A549 (cell line): Measurements from ENCODE around the gene TFR2. TPM values are rescaled to one million over a fixed set of nuclear protein-coding genes. Genes with fewer than 3 reads are reported as not detected.

Experiments
- ATAC-seq, 2 experiments: fragments of 200-7000 bp in 1 of 2; fragments of >200 bp in 1 of 2; cut with Nextera tagmentation in 1 of 2; cut with Tn5 transposase in 1 of 2; 3 replicates each; pipeline versions ENCODE4 v1.8.0 to v1.9.1; 2018 to 2020; ENCODE audit warnings: mild to moderate bottlenecking in 1 of 2, moderate library complexity in 1 of 2
- CTCF ChIA-PET: fragments of 300-600 bp; sonication (Branson Sonifier 250); formaldehyde crosslinking; extraction: SDS; loops from one replicate; lab custom pipeline; 2021; ENCODE audit warnings: antibody characterized with exemption, inconsistent platforms; lab: Yijun Ruan, JAX
- POLR2A ChIA-PET: fragments of 350-600 bp; formaldehyde crosslinking; extraction: SDS; loops from one replicate; lab custom pipeline; 2021; ENCODE audit warnings: antibody characterized with exemption, inconsistent platforms; lab: Yijun Ruan, JAX
- DNase-seq, 2 experiments: peaks; one replicate each; pipeline versions ENCODE4 v3.0.0 to v3.0.0-alpha.2; 2011 to 2016; ENCODE audit warnings: low read depth in 1 of 2, low spot score in 1 of 2
- FAIRE-seq: peaks from 2 replicates; lab custom pipeline; 2011; peaks lifted over from hg19 to GRCh38; lab: Jason Lieb, UNC
- H3K27ac ChIP-seq, 2 experiments: fragments of >200 bp; sonication (Bioruptor Twin); formaldehyde crosslinking; 3 replicates each; pipeline ENCODE4 v1.5.1; 2016 to 2017
- H3K4me1 ChIP-seq: fragments of >200 bp; sonication (Bioruptor Twin); formaldehyde crosslinking; 3 replicates; pipeline ENCODE4 v1.6.1; 2016
- H3K4me2 ChIP-seq: fragments of >200 bp; sonication (Bioruptor Twin); formaldehyde crosslinking; 3 replicates; pipeline ENCODE4 v1.6.1; 2016
- H3K4me3 ChIP-seq: fragments of >200 bp; sonication (Bioruptor Twin); formaldehyde crosslinking; 3 replicates; pipeline ENCODE4 v1.5.1; 2016
- H3K9me3 ChIP-seq: fragments of >200 bp; sonication (Bioruptor Twin); formaldehyde crosslinking; 3 replicates; pipeline ENCODE4 v1.6.1; 2016
- ATOH8 ChIP-seq: fragments of 250-450 bp; sonication (Bioruptor Pico); IDR thresholded peaks from 2 replicates; pipeline ENCODE4 v1.5.0; 2020; ENCODE audit warnings: low read depth, mild to moderate bottlenecking, moderate library complexity
- BCL3 ChIP-seq: fragments of >200 bp; sonication (Bioruptor Twin); formaldehyde crosslinking; IDR thresholded peaks from 3 replicates; pipeline ENCODE4 v1.6.1; 2016
- BHLHE40 ChIP-seq: IDR thresholded peaks from 2 replicates; pipeline ENCODE4 v1.6.1; 2012; ENCODE audit warnings: low read depth, low read length, inconsistent platforms
- CBX2 ChIP-seq: fragments of 200-600 bp; sonication (generic); IDR thresholded peaks from 2 replicates; pipeline ENCODE4 v1.6.1; 2016; ENCODE audit warnings: low read depth, mild to moderate bottlenecking, borderline replicate concordance
- CBX8 ChIP-seq: fragments of 200-600 bp; sonication (generic); IDR thresholded peaks from 2 replicates; pipeline ENCODE4 v1.6.1; 2016
- CTCF ChIP-seq: fragments of >200 bp; sonication (Bioruptor Twin); formaldehyde crosslinking; IDR thresholded peaks from 3 replicates; pipeline ENCODE4 v1.5.1; 2016
- ELK1 ChIP-seq: fragments of 150-350 bp; IDR thresholded peaks from 2 replicates; pipeline ENCODE4 v1.6.1; 2014; ENCODE audit warnings: low read depth, mild to moderate bottlenecking, low read length
- ESRRA ChIP-seq: fragments of 150-350 bp; IDR thresholded peaks from 2 replicates; pipeline ENCODE4 v1.6.1; 2014; ENCODE audit warnings: mild to moderate bottlenecking, low read length, borderline replicate concordance
- FOSB ChIP-seq: fragments of 250-450 bp; sonication (Bioruptor Pico); IDR thresholded peaks from 2 replicates; pipeline ENCODE4 v1.5.0; 2020; ENCODE audit warnings: mild to moderate bottlenecking, moderate library complexity
- HOXA7 ChIP-seq: fragments of 250-450 bp; sonication (Bioruptor Pico); IDR thresholded peaks from 2 replicates; pipeline ENCODE4 v1.5.0; 2020; ENCODE audit warnings: mild to moderate bottlenecking, moderate library complexity
- HOXB13 ChIP-seq: fragments of 250-450 bp; sonication (Bioruptor Pico); IDR thresholded peaks from 2 replicates; pipeline ENCODE4 v1.5.0; 2020; ENCODE audit warnings: low read depth, mild to moderate bottlenecking, moderate library complexity
- KDM1A ChIP-seq: fragments of 200-600 bp; sonication (generic); IDR thresholded peaks from 2 replicates; pipeline ENCODE4 v1.6.1; 2016; ENCODE audit warnings: low read depth, mild to moderate bottlenecking
- MAFK ChIP-seq: fragments of 450-650 bp; IDR thresholded peaks from 2 replicates; pipeline ENCODE4 v1.6.1; 2014; ENCODE audit not compliant: partially characterized antibody
- NFE2L2 ChIP-seq: fragments of 150-350 bp; conservative IDR thresholded peaks from 2 replicates; pipeline ENCODE4 v1.6.1; 2014; ENCODE audit warnings: low read length
- NPAS2 ChIP-seq: fragments of 250-450 bp; sonication (Bioruptor Pico); IDR thresholded peaks from 2 replicates; pipeline ENCODE4 v1.8.0; 2022; ENCODE audit warnings: mild to moderate bottlenecking, moderate library complexity, borderline replicate concordance
- RAD21 ChIP-seq, 2 experiments: fragments of >200 bp in 1 of 2; sonication (Bioruptor Twin) in 1 of 2; formaldehyde crosslinking in 1 of 2; IDR thresholded peaks in 1 of 2; conservative IDR thresholded peaks in 1 of 2; 2 replicates in 1 of 2; 3 replicates in 1 of 2; pipeline ENCODE4 v1.6.1; 2012 to 2018; ENCODE audit warnings: inconsistent platforms in 1 of 2
- RCOR1 ChIP-seq: fragments of 150-350 bp; IDR thresholded peaks from 2 replicates; pipeline ENCODE4 v1.6.1; 2014; ENCODE audit warnings: antibody characterized with exemption, low read length, low read depth
- REST ChIP-seq: fragments of 200-600 bp; sonication (generic); IDR thresholded peaks from 2 replicates; pipeline ENCODE4 v1.6.1; 2016; ENCODE audit warnings: antibody characterized with exemption, mild to moderate bottlenecking, moderate library complexity
- SREBF2 ChIP-seq: fragments of 450-650 bp; IDR thresholded peaks from 2 replicates; pipeline ENCODE4 v1.6.1; 2014; ENCODE audit warnings: mild to moderate bottlenecking, moderate library complexity
- ZSCAN20 ChIP-seq: fragments of 250-450 bp; sonication (Bioruptor Pico); IDR thresholded peaks from 2 replicates; pipeline ENCODE4 v1.8.0; 2022; ENCODE audit warnings: mild to moderate bottlenecking, moderate library complexity
- WGBS: methylation state at CpG from one replicate; pipeline ENCODE4 v1.1.6; 2017; ENCODE audit errors: missing lambda C conversion rate; 5-methylcytosine and 5-hydroxymethylcytosine counted together
- polyA plus RNA-seq, 4 experiments: library from polyadenylated mRNA; depleted of rRNA in 3 of 4; stranded (reverse); fragments of >200 nt; fragmentation: RNase III in 1 of 4; extraction: RNeasy Plus Mini Kit Qiagen cat#74134 plus additional on column Dnase treatment in 1 of 4; gene quantifications; 2 replicates in 3 of 4; 3 replicates in 1 of 4; pipeline ENCODE4 v1.2.3, GENCODE V29; 2011 to 2017

The TFR2 gene
- polyA plus RNA-seq, 2 of the 4 experiments (the other 2 are of a cell fraction): 1.1 to 2.5 TPM

- H3K4me3 ChIP-seq: no peak overlapping the region
- FAIRE-seq (no peak), ATAC-seq (no peak), DNase-seq (no peak)
- no peak overlapping the region for H3K27ac ChIP-seq
- 0 out of 3 replicates have a peak, but pooled peaks cover 7% of the 10 kb centered on the region for H3K4me1 ChIP-seq
- WGBS: 100% methylated on average over 4 of the region's 4 CpGs
- ChIA-PET POLR2A (interaction anchor here (0.7 to 1.2 kb wide), 2 partner anchors 44 to 45 kb away, joined by 3 read pairs; partner anchors contain the start of genes FBXO24 and LRCH4), CTCF (interaction anchor here (0.7 to 8.5 kb wide), 13 partner anchors 9 to 222 kb away, joined by 3 to 142 read pairs (median 4); partner anchors contain the start of genes ACTL6B, GIGYF1, MOSPD3 and POP7)
- H3K9me3 ChIP-seq: no peaks in the 10 kb centered on the region
- no peak overlapping the region for H3K4me2 ChIP-seq
- TF ChIP-seq ATOH8 (no peak), ELK1 (no peak), BCL3 (no peak), FOSB (CRISPR knock-in tag) (no peak), ESRRA (no peak), ZSCAN20 (CRISPR knock-in tag) (no peak), KDM1A (no peak), MAFK (no peak), SREBF2 (no peak), HOXA7 (CRISPR knock-in tag) (no peak), RCOR1 (no peak), NFE2L2 (no peak), NPAS2 (CRISPR knock-in tag) (no peak), REST (no peak), CBX8 (no peak), RAD21 (conservative IDR thresholded peaks at IDR 0.05 in 1 of 2, IDR thresholded peaks at IDR 0.05 in 1 of 2) (no peak), BHLHE40 (no peak)
- TF ChIP-seq, all 56 proteins: peak for 0
Observed at GRCh38 chr7:100630066-100630465, 11.3 kb downstream of the TFR2 start.

GRCh38 chr7:100629117-100629716, 12.1 kb downstream of the TFR2 start:
- ChIA-PET CTCF (interaction anchor here (0.7 to 8.5 kb wide), 13 partner anchors 8 to 223 kb away, joined by 3 to 142 read pairs (median 6); partner anchors contain the start of genes GIGYF1, MOSPD3, POP7 and SLC12A9), POLR2A (interaction anchor here (0.7 to 1.5 kb wide), 3 partner anchors 11 to 45 kb away, joined by 3 read pairs; partner anchors contain the start of genes FBXO24 and LRCH4)
- WGBS: 76% methylated on average over 11 of the region's 11 CpGs
- TF ChIP-seq RAD21 (conservative IDR thresholded peaks at IDR 0.05 in 1 of 2, IDR thresholded peaks at IDR 0.05 in 1 of 2) (peak in 1 of 2 experiments; percentile 25; a peak in 1 of 5 replicates), CTCF (peak; percentile 27; the same call in 1 of the 3 replicates), HOXB13 (CRISPR knock-in tag) (no peak), CBX2 (no peak)
- DNase-seq (peak; percentile 72 to 75), ATAC-seq (peak; percentile 15 to 42; a peak in 3 of 6 replicates), FAIRE-seq (no peak)
- Histone ChIP-seq H3K4me1 (0 out of 3 replicates have a peak, but pooled peaks cover 7% of the 10 kb centered on the region), H3K4me2 (no peak overlapping the region), H3K27ac (no peak overlapping the region), H3K4me3 (no peak overlapping the region), H3K9me3 (no peaks in the 10 kb centered on the region)
